ENCODE measurements around the gene PEDS1.
A peak's percentile ranks its signal among the peaks of the same experiment; 100 is the strongest.
"Not testable (repeated sequence)": the region's sequence is repeated elsewhere in the genome, so short reads cannot be mapped to it uniquely, and the experiment has no call there.

The PEDS1 gene

GRCh38 chr20:50182346-50182745 is 28.8 kb upstream of the PEDS1 start:
- H3K27ac ChIP-seq: no peak overlapping the region
- in situ Hi-C loops (cut with HindIII; ENCODE audit: low pct_ligation_motif_present, low sequenced_read_pairs): no loop called here
- no peaks in the 10 kb centered on the region for H3K36me3 ChIP-seq (replicated peaks)
- DNase-seq: no peak
- H3K4me3 ChIP-seq (ENCODE audit: low read depth, low read length): no peak overlapping the region
- no peaks in the 10 kb centered on the region for H3K27me3 ChIP-seq (replicated peaks)
- TF ChIP-seq CTCF (IDR thresholded peaks at IDR 0.05; ENCODE audit: low read depth, low read length, missing control alignments): no peak

GRCh38 chr20:50181344-50181743 is 27.8 kb upstream of the PEDS1 start:
- Histone ChIP-seq H3K4me3 (ENCODE audit: low read depth, low read length) (no peak overlapping the region), H3K27ac (no peak overlapping the region), H3K27me3 (replicated peaks) (no peaks in the 10 kb centered on the region), H3K36me3 (replicated peaks) (no peaks in the 10 kb centered on the region)
- no peak for DNase-seq
- in situ Hi-C loops (cut with HindIII; ENCODE audit: low pct_ligation_motif_present, low sequenced_read_pairs): no loop called here
- no peak for TF ChIP-seq CTCF (IDR thresholded peaks at IDR 0.05; ENCODE audit: low read depth, low read length, missing control alignments)

- H3K4me3 ChIP-seq (ENCODE audit: low read depth, low read length); DNase-seq; in situ Hi-C loops (cut with HindIII; ENCODE audit: low pct_ligation_motif_present, low sequenced_read_pairs); H3K27me3 ChIP-seq (replicated peaks); H3K27ac ChIP-seq; H3K36me3 ChIP-seq (replicated peaks): not testable (repeated sequence)
These were observed 25.1 kb upstream of the PEDS1 start for GRCh38 chr20:50178672-50179071.

- H3K4me3 ChIP-seq (ENCODE audit: low read depth, low read length): no peak overlapping the region
- H3K27ac ChIP-seq: no peak overlapping the region
- no peaks in the 10 kb centered on the region for H3K27me3 ChIP-seq (replicated peaks)
- TF ChIP-seq CTCF (IDR thresholded peaks at IDR 0.05; ENCODE audit: low read depth, low read length, missing control alignments): no peak
- H3K36me3 ChIP-seq (replicated peaks): no peaks in the 10 kb centered on the region
- no peak for DNase-seq
- in situ Hi-C loops (cut with HindIII; ENCODE audit: low pct_ligation_motif_present, low sequenced_read_pairs): no loop called here
These were observed 22.7 kb upstream of the PEDS1 start for GRCh38 chr20:50175938-50176933.

- H3K27ac ChIP-seq: no peak overlapping the region
- TF ChIP-seq CTCF (IDR thresholded peaks at IDR 0.05; ENCODE audit: low read depth, low read length, missing control alignments): no peak
- no peak overlapping the region for H3K4me3 ChIP-seq (ENCODE audit: low read depth, low read length)
- no peak for DNase-seq
- H3K36me3 ChIP-seq (replicated peaks): no peaks in the 10 kb centered on the region
- in situ Hi-C loops (cut with HindIII; ENCODE audit: low pct_ligation_motif_present, low sequenced_read_pairs): no loop called here
- no peaks in the 10 kb centered on the region for H3K27me3 ChIP-seq (replicated peaks)
These were observed 20.9 kb upstream of the PEDS1 start for GRCh38 chr20:50174456-50174855.

- peak; percentile 61 for DNase-seq
- peak overlapping the region; percentile 66 for H3K27ac ChIP-seq
- H3K36me3 ChIP-seq (replicated peaks): no peaks in the 10 kb centered on the region
- H3K4me3 ChIP-seq (ENCODE audit: low read depth, low read length): peak overlapping the region; percentile 60
- in situ Hi-C loops (cut with HindIII; ENCODE audit: low pct_ligation_motif_present, low sequenced_read_pairs): no loop called here
- no peaks in the 10 kb centered on the region for H3K27me3 ChIP-seq (replicated peaks)
- no peak for TF ChIP-seq CTCF (IDR thresholded peaks at IDR 0.05; ENCODE audit: low read depth, low read length, missing control alignments)
These were observed 19.0 kb upstream of the PEDS1 start for GRCh38 chr20:50172347-50173013.

Measured in brain microvascular endothelial cell (primary cell).